ENCODE results near the gene TMEM9B.
"Not testable (repeated sequence)": the region's sequence is repeated elsewhere in the genome, so short reads cannot be mapped to it uniquely, and the experiment has no call there.

Gene TMEM9B

DNA sequence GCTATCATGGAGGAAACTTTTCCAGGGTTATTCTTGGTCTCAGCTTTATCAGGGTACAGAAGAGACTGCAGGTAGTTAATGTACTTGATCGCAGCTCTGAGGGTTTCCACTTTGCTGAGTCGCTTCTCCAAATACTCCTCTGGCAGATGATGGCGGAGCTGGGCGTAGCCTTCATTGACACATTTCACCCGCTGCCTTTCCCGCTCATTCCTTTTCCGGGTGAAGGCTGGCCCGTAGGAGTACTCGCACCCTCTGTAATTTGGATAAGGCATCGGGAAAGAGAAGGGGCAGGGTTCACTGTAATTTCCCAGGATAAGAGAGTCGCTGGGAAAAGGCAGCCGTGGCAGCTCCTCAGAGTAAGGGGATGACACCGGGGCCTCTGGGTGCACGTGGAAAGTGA lies 26.6 kb downstream of the TMEM9B start:
- DNase-seq (ENCODE audit: low read depth, low spot score), result no peak

DNA sequence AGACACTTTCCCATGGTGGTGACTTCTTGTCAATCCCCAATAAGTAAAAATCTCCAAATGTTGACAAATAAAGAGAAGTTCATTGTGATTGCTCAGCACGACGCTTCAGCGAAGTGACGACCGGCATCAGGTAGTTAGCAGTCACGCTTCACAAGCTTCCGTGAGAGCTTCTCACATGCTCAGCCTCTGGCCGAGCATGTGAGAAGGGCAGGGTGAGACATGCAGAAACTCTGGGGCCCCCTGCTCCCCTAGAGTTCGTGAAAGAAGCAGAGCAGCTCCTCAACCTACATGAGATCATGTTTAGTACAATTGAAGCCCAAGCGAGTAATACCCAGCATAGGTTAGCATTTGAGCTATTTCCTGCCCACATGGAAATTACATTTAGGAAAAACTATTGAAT lies 27.1 kb downstream of the TMEM9B start:
- Histone ChIP-seq H3K9me3 (ENCODE audit: low read depth, low read length) (no peaks in the 10 kb centered on the region), H3K36me3 (ENCODE audit: insufficient read depth, low read length) (no peaks in the 10 kb centered on the region), H3K4me3 (no peak overlapping the region), H3K9ac (ENCODE audit: insufficient read length) (no peak overlapping the region), H3K27ac (no peak overlapping the region)
- no peak for DNase-seq (ENCODE audit: low read depth, low spot score)
- TF ChIP-seq FOXP2 (optimal IDR thresholded peaks at IDR 0.05; ENCODE audit: control extremely low read depth, extremely low read length, insufficient read depth) (no peak), POLR2AphosphoS5 (IDR thresholded peaks at IDR 0.05; ENCODE audit: borderline replicate concordance, low read depth, low read length) (no peak), EZH2 (IDR thresholded peaks at IDR 0.05) (no peak)

More for the DNA sequence above, 26.6 kb downstream of the TMEM9B start:
- no peak overlapping the region for H3K4me3 ChIP-seq
- no peaks in the 10 kb centered on the region for H3K9me3 ChIP-seq (ENCODE audit: low read depth, low read length)
- TF ChIP-seq EZH2 (IDR thresholded peaks at IDR 0.05) (no peak), POLR2AphosphoS5 (IDR thresholded peaks at IDR 0.05; ENCODE audit: borderline replicate concordance, low read depth, low read length) (no peak), FOXP2 (optimal IDR thresholded peaks at IDR 0.05; ENCODE audit: control extremely low read depth, extremely low read length, insufficient read depth) (no peak)
- H3K9ac ChIP-seq (ENCODE audit: insufficient read length), result no peak overlapping the region
- no peaks in the 10 kb centered on the region for H3K36me3 ChIP-seq (ENCODE audit: insufficient read depth, low read length)
- no peak overlapping the region for H3K27ac ChIP-seq

DNA sequence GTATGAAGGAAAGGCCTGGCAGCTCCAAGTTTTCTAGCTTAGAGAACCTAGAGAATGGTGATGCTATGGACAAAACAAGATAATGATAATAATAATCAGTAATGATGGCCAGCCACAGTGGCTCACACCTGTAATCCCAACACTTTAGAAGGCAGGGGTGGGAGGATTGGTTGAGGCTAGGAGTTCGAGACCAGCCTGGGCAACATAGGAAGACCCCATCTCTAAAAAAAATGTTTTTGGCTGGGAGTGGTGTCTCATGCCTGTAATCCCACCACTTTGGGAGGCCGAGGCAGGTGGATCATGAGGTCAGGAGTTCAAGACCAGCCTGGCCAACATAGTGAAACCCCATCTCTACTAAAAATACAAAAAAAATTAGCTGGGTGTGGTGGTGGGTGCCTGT lies 28.5 kb downstream of the TMEM9B start:
- H3K9ac ChIP-seq (ENCODE audit: insufficient read length); H3K4me3 ChIP-seq; H3K27ac ChIP-seq; DNase-seq (ENCODE audit: low read depth, low spot score); H3K36me3 ChIP-seq (ENCODE audit: insufficient read depth, low read length); H3K9me3 ChIP-seq (ENCODE audit: low read depth, low read length): not testable (repeated sequence)

DNA sequence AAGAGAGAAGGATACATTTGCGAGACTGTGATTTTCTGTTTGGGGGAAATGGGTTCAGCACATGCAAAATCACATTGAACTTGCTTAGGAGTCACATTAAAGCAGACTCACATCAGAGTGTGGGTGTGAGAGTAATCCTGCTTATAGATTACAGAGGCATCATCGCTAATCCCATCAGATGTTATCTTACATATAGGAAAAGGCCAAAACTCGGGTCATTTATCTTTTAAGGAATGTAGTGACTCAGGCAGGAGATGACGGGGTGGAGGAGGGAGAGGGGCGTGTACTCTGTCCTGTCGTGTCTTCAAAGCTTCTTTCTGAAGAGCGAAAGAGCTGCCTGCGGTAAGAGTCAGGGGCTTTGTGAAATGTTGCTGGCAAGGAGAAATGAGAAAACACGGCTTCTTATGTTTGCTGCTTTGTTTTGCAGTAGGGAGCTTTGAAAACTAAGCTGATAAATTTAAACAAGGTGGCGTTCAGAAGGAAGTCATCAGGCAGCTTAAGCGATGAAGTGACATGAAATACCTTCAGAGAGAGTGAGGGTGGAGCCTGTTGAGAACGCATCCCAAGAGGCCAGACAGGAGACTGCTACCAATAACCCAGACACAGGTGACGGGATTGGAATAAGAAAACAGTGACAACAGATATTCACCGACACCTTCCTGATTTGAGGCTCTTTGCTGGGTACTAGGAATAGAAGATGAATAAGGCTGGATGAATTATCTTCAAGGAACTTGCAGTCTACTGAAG lies 29.3 kb downstream of the TMEM9B start:
- no peaks in the 10 kb centered on the region for H3K36me3 ChIP-seq (ENCODE audit: insufficient read depth, low read length)
- no peaks in the 10 kb centered on the region for H3K9me3 ChIP-seq (ENCODE audit: low read depth, low read length)
- DNase-seq (ENCODE audit: low read depth, low spot score), result no peak
- H3K9ac ChIP-seq (ENCODE audit: insufficient read length), result no peak overlapping the region
- H3K27ac ChIP-seq, result no peak overlapping the region
- TF ChIP-seq FOXP2 (optimal IDR thresholded peaks at IDR 0.05; ENCODE audit: control extremely low read depth, extremely low read length, insufficient read depth) (no peak), POLR2AphosphoS5 (IDR thresholded peaks at IDR 0.05; ENCODE audit: borderline replicate concordance, low read depth, low read length) (no peak), EZH2 (IDR thresholded peaks at IDR 0.05) (no peak)
- H3K4me3 ChIP-seq, result no peak overlapping the region

DNA sequence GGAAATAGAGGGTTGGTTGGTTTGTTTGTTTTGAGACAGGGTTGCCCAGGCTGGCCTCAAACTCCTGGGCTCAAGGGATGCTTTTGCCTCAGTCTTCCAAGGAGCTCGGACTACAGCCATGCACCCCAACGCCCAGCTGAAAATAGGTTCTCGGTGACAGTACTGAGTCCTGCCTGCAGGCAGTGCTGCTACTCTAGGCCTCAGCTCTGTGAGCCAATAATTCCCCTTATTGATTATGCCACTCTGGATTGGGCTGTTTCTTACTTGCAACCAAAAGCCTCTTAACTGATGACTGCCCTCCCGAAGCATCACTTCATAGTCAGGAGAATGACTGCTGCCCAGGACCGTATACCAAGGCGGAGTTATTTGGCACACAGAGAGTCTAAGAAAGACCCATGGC lies 30.3 kb downstream of the TMEM9B start:
- no peak for TF ChIP-seq EZH2 (IDR thresholded peaks at IDR 0.05)
- no peak for TF ChIP-seq POLR2AphosphoS5 (IDR thresholded peaks at IDR 0.05; ENCODE audit: borderline replicate concordance, low read depth, low read length)
- TF ChIP-seq FOXP2 (optimal IDR thresholded peaks at IDR 0.05; ENCODE audit: control extremely low read depth, extremely low read length, insufficient read depth), result no peak
- Histone ChIP-seq H3K4me3 (no peak overlapping the region), H3K36me3 (ENCODE audit: insufficient read depth, low read length) (no peaks in the 10 kb centered on the region), H3K9ac (ENCODE audit: insufficient read length) (no peak overlapping the region), H3K27ac (no peak overlapping the region), H3K9me3 (ENCODE audit: low read depth, low read length) (no peaks in the 10 kb centered on the region)
- no peak for DNase-seq (ENCODE audit: low read depth, low spot score)

DNA sequence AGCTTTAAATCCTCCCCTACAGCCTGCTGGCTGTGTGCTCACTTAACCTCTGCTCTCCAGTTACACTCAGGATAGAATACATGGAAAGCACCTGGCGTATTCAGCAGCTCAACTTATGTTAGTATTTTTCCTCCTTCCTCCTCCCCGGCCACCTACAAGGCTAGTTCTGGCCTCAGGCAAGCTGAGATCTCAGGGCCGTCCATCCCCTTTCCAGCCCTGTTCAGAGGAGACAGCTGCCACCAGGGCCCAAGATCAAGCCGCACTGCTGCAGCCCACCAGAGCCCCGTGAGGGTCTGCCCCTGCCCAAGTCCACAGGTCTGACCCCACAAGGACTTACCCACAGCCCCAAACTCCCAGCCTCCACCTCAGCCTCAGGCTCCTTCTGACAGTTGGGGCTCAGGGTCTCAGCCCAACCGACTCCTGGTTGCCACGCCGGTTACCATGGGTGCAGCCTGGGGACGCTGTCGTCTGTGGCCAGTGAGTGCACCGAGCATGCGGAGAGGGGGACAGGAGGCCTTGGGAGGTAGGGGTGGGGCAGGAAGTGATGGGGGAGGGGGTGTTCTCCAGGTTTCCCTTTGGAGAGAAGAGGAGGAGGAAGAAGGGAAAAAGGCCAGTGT lies 31.6 kb downstream of the TMEM9B start, which contains the start of gene C11orf16:
TSS of gene C11orf16 (minus strand) at position 384 of the 617 bp plus-strand sequence. CDS start 639 bp downstream, outside the sequence.
- no peak for DNase-seq (ENCODE audit: low read depth, low spot score)
- Histone ChIP-seq H3K36me3 (ENCODE audit: insufficient read depth, low read length) (no peaks in the 10 kb centered on the region), H3K27ac (no peak within 1 kb of the TSS), H3K9ac (ENCODE audit: insufficient read length) (no peak within 1 kb of the TSS), H3K4me3 (no peak within 1 kb of the TSS), H3K9me3 (ENCODE audit: low read depth, low read length) (no peaks in the 10 kb centered on the region)
- no peak for TF ChIP-seq EZH2 (IDR thresholded peaks at IDR 0.05)
- TF ChIP-seq POLR2AphosphoS5 (IDR thresholded peaks at IDR 0.05; ENCODE audit: borderline replicate concordance, low read depth, low read length), result no peak

DNA sequence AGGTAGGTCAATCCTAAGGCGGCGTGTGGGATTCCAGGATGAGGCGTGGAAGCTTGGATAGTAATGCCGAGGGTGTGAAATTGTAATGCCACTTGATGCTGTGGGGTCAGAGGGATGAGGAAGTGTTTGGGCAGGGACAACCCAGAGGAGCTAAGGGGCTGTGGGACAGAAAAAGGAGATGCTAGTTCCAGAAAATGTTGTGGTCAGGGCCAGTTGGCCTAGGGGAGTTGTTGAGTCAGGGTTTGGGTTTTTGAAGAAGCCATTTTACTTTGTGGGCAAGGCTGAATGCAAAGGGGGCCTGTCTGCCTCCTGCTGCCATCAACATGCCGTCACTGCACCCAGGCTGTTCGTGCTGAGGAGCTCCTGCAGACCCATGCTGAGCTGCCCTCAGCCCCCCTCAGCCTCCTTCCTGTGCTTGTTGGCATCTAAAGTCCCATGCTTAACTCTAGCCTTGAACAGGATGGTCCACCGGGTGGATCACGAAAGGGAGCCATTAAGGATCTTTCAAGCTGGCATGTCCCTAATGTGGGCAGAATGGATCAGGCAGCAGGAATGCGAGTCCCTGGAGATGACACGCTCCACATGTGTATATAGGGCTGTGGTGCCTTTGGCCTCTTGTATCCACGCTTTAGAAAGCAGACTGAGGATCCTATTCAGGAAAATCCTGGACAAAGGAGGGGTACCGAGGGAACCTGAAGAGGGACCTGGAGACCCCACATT lies 33.6 kb downstream of the TMEM9B start:
- TF ChIP-seq FOXP2 (optimal IDR thresholded peaks at IDR 0.05; ENCODE audit: control extremely low read depth, extremely low read length, insufficient read depth) (no peak), EZH2 (IDR thresholded peaks at IDR 0.05) (no peak), POLR2AphosphoS5 (IDR thresholded peaks at IDR 0.05; ENCODE audit: borderline replicate concordance, low read depth, low read length) (no peak)
- Histone ChIP-seq H3K9me3 (ENCODE audit: low read depth, low read length) (no peaks in the 10 kb centered on the region), H3K36me3 (ENCODE audit: insufficient read depth, low read length) (no peaks in the 10 kb centered on the region), H3K4me3 (no peak overlapping the region), H3K9ac (ENCODE audit: insufficient read length) (no peak overlapping the region), H3K27ac (no peak overlapping the region)
- DNase-seq (ENCODE audit: low read depth, low spot score), result no peak

DNA sequence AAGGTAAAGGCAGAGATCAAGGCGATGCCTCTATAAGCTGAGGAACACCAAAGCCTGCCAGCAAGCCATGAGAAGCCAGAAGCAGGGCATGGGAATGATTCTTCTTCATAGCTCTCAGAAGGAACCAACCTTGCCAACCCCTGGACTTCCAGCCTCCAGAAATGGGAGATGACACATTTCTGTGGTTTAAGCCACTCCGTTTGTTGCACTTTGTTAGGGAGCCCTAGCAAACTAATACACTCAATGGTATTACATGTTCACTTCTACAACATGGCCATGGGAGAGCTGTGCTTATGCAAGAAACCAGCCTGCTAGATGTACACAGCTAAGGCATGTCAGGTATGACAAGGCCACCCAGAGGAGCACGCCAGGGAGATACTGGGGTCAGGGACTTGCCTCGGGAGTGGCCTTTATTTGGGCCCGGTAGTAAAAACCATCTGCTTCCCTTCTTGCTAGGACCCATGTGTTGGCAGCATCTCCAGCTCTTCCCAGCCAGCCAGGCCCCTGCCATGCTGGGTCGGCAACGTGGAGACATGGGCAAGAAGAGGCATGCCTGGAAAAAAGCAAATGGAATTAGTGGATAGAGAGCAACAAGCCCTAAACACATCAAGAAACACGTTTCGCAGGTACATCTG lies 35.1 kb downstream of the TMEM9B start:
- no peak for DNase-seq (ENCODE audit: low read depth, low spot score)
- TF ChIP-seq POLR2AphosphoS5 (IDR thresholded peaks at IDR 0.05; ENCODE audit: borderline replicate concordance, low read depth, low read length) (no peak), FOXP2 (optimal IDR thresholded peaks at IDR 0.05; ENCODE audit: control extremely low read depth, extremely low read length, insufficient read depth) (no peak), EZH2 (IDR thresholded peaks at IDR 0.05) (no peak)
- Histone ChIP-seq H3K4me3 (no peak overlapping the region), H3K36me3 (ENCODE audit: insufficient read depth, low read length) (no peaks in the 10 kb centered on the region), H3K9ac (ENCODE audit: insufficient read length) (no peak overlapping the region), H3K9me3 (ENCODE audit: low read depth, low read length) (no peaks in the 10 kb centered on the region), H3K27ac (no peak overlapping the region)
